ENCODE data around the gene TDRD7. TPM values are rescaled to one million over a fixed set of nuclear protein-coding genes. Genes with fewer than 3 reads are reported as not detected.

Gene TDRD7
- total and polyA plus RNA-seq, 8 donors: 6.3 to 17.5 (median 7.4) TPM

DNA sequence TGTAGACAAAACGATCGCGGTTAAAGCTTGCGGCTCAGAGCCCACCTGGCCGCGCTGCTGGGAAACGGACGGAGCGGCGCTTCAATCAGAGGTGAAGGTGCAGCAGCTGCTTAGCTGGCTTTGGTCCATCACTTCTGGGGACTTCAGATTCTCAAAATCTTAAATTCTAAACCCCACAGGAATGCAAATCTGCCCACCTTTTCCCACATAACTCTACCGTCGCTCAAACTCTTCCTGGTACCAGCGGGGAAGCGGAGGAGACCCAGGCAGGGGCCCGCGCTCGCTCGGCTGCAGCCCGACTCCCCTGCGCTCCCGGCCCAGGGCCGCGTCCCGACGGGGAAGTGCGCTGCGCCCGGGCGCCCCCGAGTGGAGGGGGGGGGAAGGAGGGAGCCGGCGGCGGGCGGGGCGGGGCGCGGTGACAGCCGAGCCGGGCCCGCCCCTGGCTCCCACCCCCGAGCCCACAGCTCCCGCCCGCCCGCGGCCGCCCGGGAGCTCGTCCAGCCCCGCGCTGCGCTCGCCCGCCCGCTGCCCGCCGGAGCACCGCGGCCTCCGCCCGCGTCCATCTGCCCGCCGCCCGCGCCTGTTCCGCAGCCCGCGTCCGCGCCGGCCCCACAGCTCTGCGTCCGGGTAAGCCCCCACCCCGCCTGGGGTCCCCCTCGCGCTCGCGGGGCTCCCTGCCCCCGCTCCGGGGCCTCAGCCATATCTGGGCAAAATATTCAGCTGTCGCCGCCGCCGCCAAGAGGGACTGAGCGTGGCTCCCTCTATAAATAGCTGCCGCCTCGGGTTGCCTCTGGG lies 89.5 kb downstream of the TDRD7 start, which contains the start of gene TMOD1:
Gene TMOD1, plus strand, starts transcription at position 490 of the 795 bp plus-strand sequence. CDS start 22,523 bp downstream, outside the sequence.
- Histone ChIP-seq H3K9me3 (no peaks in the 10 kb centered on the region), H3K27me3 (peaks cover 13 to 65% of the 10 kb centered on the region in 2 donors), H3K27ac (no peak within 1 kb of the TSS), H3K4me3 (peak within 1 kb of the TSS; percentile 56 to 67), H3K36me3 (peaks cover 0 to 7% of the 10 kb centered on the region in 2 donors), H3K4me1 (peaks cover 15 to 27% of the 10 kb centered on the region in 2 donors)
- TF ChIP-seq, protein P1, sequence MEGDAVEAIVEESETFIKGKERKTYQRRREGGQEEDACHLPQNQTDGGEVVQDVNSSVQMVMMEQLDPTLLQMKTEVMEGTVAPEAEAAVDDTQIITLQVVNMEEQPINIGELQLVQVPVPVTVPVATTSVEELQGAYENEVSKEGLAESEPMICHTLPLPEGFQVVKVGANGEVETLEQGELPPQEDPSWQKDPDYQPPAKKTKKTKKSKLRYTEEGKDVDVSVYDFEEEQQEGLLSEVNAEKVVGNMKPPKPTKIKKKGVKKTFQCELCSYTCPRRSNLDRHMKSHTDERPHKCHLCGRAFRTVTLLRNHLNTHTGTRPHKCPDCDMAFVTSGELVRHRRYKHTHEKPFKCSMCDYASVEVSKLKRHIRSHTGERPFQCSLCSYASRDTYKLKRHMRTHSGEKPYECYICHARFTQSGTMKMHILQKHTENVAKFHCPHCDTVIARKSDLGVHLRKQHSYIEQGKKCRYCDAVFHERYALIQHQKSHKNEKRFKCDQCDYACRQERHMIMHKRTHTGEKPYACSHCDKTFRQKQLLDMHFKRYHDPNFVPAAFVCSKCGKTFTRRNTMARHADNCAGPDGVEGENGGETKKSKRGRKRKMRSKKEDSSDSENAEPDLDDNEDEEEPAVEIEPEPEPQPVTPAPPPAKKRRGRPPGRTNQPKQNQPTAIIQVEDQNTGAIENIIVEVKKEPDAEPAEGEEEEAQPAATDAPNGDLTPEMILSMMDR (IDR thresholded peaks at IDR 0.05): peak in 1 of 2 donors; percentile 35
- peak in 3 of 4 donors; percentile 26 to 96 (median 53) for DNase-seq
- peak; percentile 96 for ATAC-seq
- intact Hi-C loops (cut with DNase I): no loop called here

DNA sequence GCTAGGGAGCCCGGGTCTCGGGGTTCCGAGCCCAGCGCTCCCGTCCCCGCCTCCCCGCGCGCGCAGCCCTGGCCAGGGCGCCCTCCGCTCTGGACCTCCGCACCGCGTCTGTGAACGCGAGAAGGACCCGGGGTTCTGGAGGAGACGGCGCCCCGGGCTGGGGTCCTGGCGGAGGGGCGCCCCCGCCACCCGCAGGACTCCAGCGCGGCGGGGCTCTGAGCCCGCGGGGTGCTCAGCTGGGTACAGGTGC lies 90.0 kb downstream of the TDRD7 start:
- DNase-seq: no peak
- ATAC-seq: peak; percentile 33
- Histone ChIP-seq H3K4me1 (peaks cover 15 to 27% of the 10 kb centered on the region in 2 donors), H3K36me3 (peaks cover 0 to 2% of the 10 kb centered on the region in 2 donors), H3K27me3 (peaks cover 13 to 65% of the 10 kb centered on the region in 2 donors), H3K27ac (no peak overlapping the region), H3K4me3 (peak overlapping the region; percentile 56 to 67), H3K9me3 (no peaks in the 10 kb centered on the region)
- intact Hi-C loops (cut with DNase I): no loop called here
- TF ChIP-seq, protein P1 (IDR thresholded peaks at IDR 0.05): no peak

DNA sequence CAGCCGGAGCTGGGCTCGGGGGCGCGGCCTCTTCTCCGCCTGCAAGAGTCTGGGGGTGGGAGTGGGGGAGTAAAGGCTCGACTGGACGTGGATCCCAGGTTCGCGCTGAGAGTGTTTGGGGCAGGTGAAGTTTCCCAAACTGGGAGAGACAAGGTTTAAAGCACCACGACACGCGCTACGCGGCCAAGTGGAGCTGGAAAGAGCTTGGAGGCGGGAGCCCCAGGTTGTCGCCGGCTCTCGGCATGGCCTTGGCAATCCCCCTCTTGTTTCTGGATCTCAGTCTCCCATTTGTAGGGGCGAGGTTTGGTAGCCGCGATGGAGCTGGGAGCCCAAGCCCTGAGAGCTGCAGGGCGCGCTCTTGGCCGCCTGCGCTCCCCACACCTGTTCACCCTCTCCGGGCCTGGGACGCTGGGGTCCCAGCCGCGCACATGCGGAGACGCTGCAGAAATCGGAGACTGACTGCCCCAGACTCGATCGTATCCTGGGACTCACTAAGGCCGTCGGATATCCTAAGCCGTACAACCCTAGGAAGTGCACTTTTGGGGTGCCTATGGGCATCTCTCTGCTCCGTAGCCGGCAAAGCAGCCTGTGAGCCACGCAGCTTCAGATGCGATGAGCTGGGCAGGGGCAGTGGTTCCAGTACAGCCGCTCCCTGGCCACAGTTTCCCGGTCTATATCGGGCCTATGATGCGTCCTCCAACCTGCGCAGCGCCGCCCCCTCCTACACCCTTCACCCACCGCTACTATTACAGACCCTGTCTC lies 90.5 kb downstream of the TDRD7 start:
- Histone ChIP-seq H3K36me3 (no peaks in the 10 kb centered on the region), H3K27me3 (peaks cover 13 to 65% of the 10 kb centered on the region in 2 donors), H3K4me3 (peak overlapping the region; percentile 56 to 67), H3K9me3 (no peaks in the 10 kb centered on the region), H3K27ac (no peak overlapping the region), H3K4me1 (peaks cover 15 to 27% of the 10 kb centered on the region in 2 donors)
- TF ChIP-seq, protein P1 (IDR thresholded peaks at IDR 0.05): no peak
- DNase-seq (peak in 1 of 4 donors; percentile 61), ATAC-seq (peak; percentile 41)
- intact Hi-C loops (cut with DNase I): no loop called here

DNA sequence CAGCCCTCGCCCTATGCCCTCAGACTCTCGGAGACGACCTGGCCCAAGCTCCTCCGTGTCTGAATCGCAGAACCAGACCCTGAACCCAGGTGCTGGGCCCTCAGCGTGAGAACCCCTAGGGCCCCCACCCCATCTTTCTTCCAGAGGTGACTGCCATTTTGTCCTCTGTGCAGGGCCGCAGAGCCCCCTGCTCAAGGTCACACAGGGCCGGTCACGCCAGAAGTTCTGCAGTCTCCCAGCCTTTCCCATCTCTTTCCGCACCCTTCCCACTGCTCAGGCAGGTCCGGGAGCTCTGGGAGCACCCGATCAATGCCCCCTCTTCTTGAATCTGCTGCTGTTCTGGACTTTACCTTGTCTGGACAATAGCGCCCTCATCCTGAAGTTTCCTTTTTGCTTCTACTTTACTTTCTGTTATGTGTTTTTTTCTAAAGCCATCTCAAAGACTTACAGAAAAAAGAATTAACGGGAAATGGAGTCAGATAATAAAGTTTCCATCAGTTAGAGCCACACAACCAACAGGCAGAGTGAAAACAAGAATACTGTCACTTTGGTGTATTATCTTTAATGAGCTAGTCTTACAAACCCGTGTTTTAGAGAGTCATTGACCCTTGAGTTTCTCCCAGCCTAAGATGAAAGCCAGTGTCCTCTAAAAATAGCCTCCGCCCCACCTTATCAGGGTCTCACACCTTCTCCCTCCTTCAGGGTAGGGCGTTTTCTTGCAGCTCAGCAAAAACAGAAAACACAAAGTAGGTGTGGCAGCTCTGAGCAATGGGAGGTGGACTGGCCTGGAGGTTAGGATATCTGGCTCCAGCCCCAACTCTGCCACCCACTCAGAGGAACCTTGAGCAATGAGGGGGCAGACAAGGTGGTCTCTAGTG lies 91.3 kb downstream of the TDRD7 start:
- H3K27me3 ChIP-seq: peaks cover 13 to 65% of the 10 kb centered on the region in 2 donors
- H3K9me3 ChIP-seq: no peaks in the 10 kb centered on the region
- DNase-seq (peak in 1 of 4 donors; percentile 29), ATAC-seq (no peak)
- H3K36me3 ChIP-seq: no peaks in the 10 kb centered on the region
- peaks cover 15 to 27% of the 10 kb centered on the region in 2 donors for H3K4me1 ChIP-seq
- H3K4me3 ChIP-seq: peak overlapping the region in 1 of 2 donors; percentile 56
- TF ChIP-seq, protein P1 (IDR thresholded peaks at IDR 0.05): no peak
- no peak overlapping the region for H3K27ac ChIP-seq
- intact Hi-C loops (cut with DNase I): no loop called here

Data from left lung (tissue), 10 donors.